ENCODE results near the gene CXCL9.
A peak's percentile ranks its signal among the peaks of the same experiment; 100 is the strongest.
"Not testable (repeated sequence)": the region's sequence is repeated elsewhere in the genome, so short reads cannot be mapped to it uniquely, and the experiment has no call there.

Gene CXCL9

DNA sequence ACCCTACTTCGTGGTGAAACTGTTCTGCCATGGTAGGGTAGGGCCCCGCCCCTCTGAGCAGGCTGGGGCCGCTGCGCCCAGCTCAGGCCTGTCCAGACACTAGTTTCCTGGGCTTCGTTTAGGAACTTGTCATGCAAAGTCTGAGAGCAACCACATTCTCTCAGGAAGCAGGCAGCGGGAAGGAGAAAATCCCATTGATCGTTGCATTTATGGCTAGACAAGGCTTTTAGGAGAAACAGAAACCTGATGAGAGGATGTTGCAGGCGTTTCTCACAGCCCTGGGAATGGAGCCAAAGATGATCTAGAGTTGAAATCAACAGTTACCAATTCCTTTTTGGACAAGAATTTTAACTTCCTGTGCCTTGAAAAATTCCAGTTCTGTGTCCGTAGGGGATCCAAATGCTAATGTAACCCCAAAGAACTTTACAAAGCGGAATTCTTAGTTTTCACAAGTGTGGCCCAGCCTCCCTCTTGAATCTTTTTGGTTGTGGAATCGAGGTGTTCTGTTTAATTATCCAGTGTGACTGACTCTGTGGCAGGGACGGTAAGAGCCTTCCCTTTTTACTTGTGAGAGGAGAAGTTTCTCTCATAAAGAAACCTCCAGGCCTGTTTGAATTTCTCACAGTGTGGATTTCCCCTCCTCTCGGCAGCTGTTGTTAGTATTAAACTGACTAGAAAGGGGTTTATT lies 4.5 kb upstream of the CXCL9 start:
- DNase-seq = no peak

DNA sequence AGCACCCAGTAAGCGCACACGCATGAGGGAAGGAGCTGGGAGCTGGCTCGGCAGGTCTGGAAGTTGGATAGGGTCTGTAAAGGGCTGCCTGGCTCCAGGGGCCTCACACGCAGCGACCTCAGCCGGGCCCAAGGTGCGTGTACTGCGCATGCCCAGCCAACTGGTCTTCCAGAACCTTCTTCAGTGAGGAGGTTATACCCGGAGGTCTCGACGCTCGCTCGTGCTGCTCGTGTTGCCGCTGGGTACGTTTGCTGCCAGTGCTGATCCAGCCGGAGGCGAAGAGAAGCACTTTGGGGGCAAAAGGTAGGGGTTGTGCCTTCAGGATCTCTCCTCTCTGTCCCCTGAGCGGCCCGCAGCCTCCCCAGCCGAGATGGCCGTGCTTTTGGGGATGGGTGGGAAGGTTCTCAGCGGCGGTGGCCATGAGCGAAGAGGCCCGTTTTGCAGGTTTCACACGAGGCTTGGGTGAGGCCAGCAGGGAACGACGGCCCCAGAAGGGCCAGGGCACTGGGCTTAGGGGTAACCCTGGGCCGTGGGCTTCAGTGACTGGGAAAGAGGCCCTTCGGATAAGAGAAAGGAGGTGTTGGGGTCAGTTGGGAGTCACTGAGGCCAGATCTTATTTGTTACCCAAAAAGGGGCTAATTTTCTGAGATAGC lies 3.8 kb upstream of the CXCL9 start:
- DNase-seq = no peak

DNA sequence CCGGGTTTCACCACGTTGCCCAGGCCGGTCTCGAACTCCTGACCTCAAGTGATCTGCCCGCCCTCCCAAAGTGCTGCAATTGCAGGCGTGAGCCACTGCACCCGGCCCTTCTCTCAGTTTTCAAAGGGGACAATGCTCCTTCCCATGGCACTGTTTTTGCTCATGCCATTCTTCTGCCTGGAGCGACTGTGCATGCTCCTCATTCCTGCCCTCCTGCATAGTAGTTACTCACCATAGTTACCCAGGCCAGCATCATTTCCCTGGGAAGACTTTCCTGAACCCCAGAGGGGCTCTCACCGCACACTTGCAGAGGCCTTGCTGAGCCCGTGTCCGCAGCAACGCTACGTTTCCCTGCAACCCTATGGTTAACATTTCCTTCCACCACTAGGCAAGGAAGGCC lies 3.3 kb upstream of the CXCL9 start:
- DNase-seq = no peak

DNA sequence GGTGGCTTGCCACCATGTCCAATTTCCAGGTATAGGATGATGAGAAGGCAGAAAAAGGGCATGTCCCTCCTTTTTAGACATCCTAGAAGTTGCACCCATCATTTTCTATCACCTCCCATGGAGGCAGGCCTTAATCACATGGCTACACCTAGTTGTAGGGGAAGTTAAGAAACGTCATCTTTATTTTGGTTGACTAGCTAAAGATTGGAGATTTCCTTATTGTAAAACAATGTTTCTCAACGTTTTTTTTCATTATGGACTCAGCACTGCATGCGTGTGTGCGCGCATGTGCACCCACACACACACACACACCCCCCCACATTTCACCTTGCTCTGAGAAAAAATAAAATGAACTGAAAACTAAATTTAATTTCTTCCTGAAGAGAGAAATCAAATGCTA lies 2.0 kb upstream of the CXCL9 start:
- no peak for DNase-seq

DNA sequence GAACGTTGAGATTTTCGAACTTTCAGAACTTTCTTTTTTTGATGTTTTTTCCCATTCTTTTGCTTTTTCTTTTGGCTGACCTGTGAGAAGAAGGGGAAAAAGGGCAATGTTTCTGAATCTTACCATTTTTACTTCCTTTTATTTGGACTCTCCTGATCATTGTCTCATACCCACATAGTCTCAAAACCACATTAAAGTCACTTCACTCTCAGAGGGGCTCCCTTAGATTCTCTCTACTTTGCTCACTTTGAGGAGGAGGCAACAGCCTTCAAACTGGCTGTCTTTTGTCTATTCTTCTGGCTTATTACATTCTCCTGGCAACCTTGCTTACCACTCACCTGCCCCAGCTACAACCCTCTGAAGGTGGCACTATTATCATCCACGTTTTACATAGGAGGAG lies 3.7 kb downstream of the CXCL9 start:
- DNase-seq = no peak

DNA sequence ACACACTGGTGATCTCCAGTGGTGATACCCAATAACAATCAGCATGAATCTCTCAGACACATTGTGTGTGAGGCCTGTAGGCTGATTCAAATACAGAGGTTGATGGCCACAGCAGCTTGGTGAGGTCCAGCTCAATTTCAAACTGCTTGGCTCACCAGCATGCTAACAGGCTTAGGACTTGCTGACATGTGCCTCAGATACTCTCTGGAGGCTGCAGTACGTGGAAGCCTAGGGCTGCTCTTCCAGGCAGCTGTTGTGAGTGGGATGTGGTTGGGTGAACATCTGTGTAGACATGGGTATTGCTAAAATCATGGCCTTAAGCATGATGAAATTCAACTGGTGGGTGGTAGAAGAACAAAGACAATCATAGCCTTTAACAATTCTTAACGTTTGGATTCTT lies 4.3 kb downstream of the CXCL9 start:
- no peak for DNase-seq

DNA sequence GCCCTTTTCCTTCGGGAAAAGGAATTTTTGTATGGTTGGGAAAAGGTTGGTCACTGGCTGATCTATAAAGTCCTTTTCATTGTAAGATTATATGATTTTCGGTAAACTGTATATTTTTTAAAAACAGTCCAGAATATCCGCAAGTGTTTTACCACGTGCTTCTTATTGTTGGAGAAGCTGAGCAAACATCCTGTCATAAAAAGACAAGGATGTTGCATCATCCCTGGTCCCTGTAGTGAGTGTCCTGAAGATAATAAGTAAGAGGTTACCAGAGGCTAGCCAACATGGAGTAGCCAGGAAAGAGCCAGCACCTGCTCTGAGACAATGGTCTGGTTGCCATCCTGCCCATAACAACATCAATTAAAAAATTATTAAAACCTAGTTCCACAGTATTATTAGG lies 5.1 kb downstream of the CXCL9 start:
- DNase-seq = no peak

DNA sequence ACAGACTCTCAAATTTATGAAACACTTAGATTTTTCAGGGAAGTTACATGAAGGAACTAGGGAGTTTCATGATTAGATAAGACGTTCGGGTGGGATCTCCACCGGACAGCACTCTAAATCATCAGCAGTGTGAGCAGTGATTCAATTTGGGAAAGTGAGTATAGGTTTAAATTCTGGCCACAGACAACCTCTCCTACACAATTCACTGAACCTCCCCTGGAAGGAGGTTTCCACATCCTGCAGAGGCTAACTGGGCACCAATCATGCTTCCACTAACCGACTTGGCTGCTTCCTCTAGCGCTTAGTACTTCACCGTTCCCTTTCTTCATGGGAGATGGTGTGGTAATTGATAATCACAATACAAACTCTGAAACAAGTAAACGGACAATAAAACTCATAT lies 5.6 kb downstream of the CXCL9 start:
- DNase-seq = no peak

DNA sequence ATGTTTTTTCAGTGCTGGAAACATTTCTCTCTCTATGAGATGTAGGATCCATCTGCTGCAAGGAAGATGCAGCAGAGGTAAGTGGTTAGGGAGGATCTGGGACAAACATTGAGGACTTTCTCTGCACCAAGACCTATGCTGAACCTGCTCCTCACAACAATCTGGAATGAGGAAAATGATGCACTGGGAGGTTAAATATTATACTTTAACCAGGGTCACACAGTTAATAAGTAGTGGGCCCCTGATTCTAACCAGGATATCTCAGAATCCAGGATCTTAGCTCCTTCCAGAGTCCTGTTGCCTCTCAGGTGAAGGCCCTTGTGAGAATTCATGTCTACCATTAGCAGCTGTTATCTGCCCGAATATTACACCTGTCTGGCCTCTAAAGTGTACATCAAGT lies 7.0 kb downstream of the CXCL9 start:
- DNase-seq = no peak

DNA sequence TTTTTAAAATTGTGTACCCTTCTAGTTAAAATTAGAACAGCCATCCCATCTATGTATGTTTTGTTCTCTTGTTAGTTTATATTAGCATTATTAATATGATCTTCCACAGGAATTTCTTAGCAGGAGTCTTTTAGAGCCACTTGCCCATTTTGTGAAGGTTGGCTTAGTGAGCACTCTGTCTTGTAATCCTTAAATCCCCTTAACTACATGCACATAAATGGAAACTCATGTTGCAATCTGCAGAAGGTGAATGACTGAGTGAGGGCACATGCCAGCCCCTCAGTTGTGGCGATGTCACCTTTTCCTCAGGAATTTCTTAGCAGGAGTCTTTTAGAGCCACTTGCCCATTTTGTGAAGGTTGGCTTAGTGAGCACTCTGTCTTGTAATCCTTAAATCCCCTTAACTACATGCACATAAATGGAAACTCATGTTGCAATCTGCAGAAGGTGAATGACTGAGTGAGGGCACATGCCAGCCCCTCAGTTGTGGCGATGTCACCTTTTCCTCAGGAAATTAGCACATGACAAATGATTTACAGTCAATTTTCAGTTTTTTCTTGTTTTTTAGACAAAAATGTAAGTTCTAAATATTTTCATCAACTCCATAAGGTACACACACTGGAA lies 8.7 kb downstream of the CXCL9 start:
- not testable (repeated sequence) for DNase-seq

DNA sequence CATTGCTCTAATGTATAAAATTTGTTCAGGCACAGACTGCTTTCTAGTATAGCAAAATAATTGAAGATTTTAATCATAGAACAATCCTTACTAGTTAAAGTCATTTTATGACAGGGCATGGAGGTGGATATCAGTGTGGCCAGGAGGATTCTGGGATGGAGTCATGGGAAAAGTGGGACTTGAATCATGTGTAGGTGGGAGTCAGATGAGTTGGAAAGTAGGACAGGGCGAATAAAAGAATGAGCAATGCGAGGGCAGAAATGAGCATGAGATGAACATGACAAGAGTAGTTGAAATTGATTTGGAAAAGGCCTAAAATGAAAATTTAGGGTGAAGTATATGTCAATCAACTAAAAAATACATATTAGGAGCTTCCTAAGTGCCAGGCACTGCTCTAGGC lies 9.4 kb downstream of the CXCL9 start:
- no peak for DNase-seq

DNA sequence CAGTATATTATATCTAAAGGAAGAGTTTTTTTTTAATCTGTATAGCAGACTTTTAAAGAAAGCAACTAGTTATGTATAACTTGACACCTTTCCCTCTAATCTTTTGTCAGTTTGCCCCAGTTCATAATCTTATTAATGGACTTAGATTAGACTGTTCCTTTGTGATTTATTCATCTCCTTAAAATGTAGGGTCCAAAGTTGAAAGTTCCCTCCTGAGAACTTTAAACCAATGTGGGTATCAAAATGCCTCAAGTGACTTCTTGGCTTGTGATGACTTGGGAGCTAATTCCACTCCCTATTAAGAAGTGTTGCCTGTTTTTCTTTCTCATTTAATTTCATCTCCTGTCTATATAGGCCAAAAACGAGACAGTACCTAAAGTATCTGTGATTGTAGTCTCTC lies 10.2 kb downstream of the CXCL9 start:
- DNase-seq = no peak

DNA sequence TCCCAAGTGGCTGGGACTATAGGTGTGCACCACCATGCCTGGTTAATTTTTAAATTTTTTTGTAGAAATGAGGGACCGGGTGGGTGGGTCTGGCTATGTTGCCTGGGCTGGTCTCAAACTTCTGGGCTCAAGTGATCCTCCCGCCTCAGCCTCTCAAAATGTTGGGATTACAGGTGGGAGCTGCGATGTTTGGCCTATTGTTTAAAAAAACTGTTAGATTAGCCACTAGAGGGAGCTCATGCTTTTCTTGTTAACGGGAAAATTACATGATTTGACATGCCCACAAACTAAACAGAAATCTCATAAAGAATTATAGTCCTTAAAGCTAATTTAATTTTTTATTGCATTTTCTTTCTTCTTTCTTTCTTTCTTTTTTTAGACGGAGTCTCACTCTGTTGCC lies 11.6 kb downstream of the CXCL9 start:
- peak; percentile 62 for DNase-seq

DNA sequence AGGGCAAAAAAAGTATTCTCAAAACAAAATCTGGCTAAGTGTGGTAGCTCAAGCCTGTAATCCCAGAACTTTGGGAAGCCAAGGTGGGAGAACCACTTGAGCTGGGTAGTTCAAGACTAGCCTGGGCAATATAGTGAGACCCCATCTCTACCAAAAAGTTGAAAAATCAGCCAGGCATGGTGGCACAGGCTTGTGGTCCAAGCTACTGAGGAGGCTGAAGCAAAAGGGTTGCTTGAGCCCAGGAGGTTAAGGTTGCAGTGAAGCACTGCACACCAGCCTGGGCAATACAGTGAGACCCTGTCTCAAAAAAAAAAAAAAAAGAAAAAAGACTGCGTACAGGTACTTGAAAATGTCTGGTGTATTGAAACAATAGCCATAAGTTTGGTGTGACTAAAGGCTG lies 14.8 kb downstream of the CXCL9 start:
- no peak for DNase-seq

DNA sequence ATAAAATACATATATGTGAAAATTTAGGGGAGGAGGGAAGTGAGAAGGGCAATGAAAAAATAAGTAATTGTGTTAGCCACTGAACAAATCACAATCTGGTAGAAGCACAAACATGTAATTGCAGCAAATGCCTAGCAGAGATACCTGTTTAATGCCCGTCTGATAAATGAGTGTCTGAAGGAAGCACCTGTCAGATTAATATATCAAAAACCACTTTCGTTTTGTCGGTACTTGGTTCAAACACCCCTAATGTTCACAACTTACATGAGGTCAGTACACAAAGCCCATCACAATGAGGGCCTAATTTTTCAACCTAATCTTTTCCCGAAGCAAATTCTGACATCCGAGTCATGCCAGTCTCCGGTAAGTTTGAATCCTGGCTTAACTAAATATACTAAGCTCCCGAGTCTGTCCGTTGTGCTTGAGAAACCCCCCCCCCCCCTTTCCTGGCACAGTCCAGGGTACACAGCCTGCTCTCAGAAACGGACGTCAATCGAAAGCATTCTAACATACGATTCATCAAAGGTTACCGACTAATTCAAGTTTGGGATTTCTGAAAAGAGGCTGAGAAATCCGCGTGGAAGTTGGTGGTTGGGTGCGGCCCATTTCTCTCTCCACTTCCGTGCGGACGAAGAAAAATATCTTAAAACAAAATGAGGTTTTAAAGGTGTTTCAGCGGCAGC lies 17.3 kb downstream of the CXCL9 start:
- DNase-seq = peak; percentile 3

DNA sequence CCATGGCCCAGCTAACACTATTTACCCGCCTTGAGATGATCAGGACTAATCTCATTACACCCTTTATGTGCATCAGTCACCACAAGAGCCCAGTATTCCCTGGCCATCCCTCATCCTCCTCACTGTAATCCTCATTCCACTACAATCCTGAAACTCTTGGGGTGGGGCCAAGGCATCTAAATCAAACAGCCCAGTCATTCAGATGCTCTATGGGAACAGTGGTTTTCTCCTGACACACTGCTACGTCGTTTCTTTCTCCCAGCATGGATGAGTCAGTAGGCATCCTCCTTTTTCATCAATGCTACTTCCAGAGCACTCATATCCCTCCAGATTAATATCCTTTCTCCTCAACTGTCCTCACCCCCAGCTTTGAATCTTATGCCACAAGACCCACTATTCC lies 22.2 kb downstream of the CXCL9 start:
- no peak for DNase-seq

DNA sequence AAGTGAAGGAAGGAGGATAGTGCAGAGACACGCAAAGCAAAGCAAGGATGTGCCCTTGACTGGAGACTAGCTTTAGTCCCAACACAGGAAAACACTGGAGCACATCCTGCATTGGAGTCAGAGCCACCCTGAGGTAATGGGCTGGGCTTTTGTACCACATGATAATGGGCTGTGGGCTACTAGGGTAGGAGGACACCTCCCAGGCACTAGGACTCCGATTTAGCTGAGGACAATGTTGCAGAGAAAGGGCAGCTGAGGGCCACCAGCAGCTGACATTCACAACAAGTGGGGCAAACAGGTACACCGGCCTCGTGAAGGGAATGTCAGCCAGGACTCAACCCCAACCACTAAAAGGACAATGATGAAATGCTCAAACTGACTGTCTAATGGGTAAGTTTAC lies 26.7 kb downstream of the CXCL9 start:
- no peak for DNase-seq

DNA sequence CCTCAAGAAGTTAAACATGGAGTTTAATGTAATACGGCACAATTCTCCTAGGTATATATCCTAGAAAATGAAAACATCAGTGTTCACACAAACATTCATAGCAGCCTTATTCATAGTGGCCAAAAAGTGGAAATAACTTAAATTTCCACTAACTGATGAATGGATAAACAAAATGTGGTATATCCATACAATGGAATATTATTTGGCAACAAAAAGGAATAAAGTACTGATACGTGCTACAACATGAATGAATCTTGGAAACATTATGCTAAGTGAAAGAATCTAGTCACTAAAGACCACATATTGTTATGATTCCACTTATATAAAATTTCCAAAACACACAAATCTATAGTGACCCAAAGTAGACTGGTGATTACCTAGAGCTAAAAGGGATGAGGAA lies 31.1 kb downstream of the CXCL9 start:
- DNase-seq = no peak

DNA sequence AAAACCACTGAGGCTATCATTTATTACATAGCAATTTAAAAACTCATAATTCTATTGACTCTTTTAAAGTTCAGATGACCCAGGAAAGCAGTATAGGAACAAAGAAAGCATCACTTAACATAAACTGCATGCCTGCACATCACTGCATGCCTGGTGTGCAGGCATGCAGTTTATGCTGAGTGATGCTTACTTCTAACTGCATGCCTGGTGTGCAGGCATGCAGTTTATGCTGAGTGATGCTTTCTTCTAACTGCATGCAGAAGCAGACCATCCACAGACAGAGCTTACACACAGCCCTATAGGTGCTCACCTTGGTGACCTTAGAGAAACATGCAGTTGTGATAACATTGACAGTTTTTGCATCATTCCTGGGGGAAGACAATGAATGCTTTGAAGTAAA lies 33.5 kb downstream of the CXCL9 start:
- DNase-seq = no peak

DNA sequence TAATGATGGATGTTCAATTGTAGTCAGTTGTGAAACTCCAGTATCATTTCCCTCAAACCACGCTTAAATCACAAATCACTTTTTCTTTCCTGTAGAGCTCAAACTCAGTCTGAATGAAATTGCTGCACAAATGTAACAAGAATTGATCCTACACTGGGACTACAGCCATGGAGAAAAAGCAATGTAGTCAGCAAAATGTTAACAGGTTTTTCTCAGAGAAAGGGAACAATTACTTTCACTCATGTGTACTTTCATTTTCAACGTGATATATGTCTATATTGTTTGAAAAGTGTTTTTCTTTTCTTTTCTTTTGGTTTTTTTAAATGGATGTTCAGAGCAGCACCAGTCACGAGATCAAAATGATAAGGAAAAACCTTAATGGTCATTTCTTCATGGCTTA lies 39.2 kb downstream of the CXCL9 start:
- DNase-seq = no peak

DNA sequence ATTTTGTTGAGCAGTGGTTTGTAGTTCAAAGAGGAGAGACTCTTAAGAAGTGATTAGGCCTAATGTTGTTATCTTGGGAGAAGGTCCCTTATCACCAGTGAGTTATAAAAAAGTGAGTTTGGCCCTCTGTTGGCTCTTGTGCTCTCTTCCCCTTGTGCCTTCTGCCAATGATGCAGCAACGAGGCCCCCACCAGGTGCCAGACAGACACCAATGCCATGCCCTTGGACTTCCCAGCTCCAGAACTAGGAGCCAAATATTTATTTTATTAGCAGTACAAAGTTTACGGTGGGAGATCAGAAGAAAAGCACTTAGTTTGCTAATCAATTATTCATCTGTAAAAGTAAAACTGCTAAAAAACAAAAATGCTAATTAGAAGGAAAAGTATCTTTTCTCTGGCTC lies 43.8 kb downstream of the CXCL9 start:
- no peak for DNase-seq

DNA sequence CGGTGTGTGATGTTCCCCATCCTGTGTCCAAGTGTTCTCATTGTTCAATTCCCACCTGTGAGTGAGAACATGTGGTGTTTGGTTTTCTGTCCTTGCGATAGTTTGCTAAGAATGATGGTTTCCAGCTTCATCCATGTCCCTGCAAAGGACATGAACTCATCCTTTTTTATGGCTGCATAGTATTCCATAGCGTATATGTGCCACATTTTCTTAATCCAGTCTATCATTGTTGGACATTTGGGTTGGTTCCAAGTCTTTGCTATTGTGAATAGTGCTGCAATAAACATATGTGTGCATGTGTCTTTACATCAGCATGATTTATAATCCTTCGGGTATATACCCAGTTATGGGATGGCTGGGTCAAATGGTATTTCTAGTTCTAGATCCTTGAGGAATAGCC lies 45.2 kb downstream of the CXCL9 start:
- DNase-seq = not testable (repeated sequence)

DNA sequence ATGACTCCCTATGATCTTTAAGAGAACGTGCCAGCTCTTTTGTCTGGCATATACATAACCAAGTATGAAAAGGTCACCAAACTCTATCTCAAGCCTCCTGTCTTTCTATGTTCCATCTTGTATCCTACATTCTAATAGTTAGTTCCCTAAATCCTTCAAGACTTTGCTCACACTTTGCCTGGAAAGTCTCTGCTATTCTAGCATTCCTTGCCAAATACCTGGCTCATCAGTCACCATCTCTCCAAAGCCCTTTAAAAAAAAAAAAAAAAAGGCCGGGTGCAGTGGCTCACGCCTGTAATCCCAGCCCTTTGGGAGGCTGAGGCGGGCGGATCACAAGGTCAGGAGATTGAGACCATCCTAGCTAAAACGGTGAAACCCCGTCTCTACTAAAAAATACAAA lies 48.8 kb downstream of the CXCL9 start:
- DNase-seq = not testable (repeated sequence)

DNA sequence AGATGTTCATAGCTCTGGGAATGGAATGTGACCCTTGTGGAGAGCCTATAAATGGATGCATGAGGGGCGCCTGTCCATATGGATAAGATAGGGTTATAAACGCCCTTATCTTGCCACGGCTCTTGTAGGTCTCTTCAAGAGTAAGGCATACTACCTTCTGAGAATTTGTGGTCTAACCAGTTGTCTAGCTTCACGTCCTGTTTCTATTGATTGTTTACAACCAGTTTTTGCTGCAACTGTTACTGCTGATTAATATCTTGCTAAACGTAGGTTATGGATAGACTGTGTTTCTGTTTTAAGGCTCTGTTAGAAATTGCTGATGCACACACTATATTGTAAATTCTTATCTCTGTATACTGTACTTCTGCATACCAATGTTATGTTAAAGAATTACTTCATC lies 52.5 kb downstream of the CXCL9 start:
- not testable (repeated sequence) for DNase-seq

Data from CD4-positive, alpha-beta T cell treated with Interleukin-10 for 1 hour (primary cell).